Tibial artery (tissue), 4 donors: Measurements from ENCODE around the gene ARMH2.

Experiments used
- DNase-seq, 2 donors: peaks; one replicate each; pipeline ENCODE4 v3.0.0-alpha.2; 2019
- H3K27ac ChIP-seq, 2 donors: fragments of 200-600 bp; sonication (generic) in 1 of 2; 1 replicate in 1 of 2; 2 replicates in 1 of 2; pipeline ENCODE4 v1.5.1; 2018 to 2019; ENCODE audit warnings: mild to moderate bottlenecking in 1 of 2
- H3K27me3 ChIP-seq, 2 donors: fragments of 200-600 bp; sonication (generic) in 1 of 2; one replicate each; pipeline versions ENCODE4 v1.5.1 to v1.6.0; 2016 to 2019
- H3K36me3 ChIP-seq, 3 donors: fragments of 200-600 bp; sonication (generic) in 2 of 3; one replicate each; pipeline ENCODE4 v1.5.1; 2016 to 2019; ENCODE audit warnings: mild to moderate bottlenecking in 2 of 3
- H3K4me1 ChIP-seq, 4 donors: fragments of 200-600 bp; sonication (generic) in 2 of 4; 1 replicate in 3 of 4; 2 replicates in 1 of 4; pipeline ENCODE4 v1.5.1; 2016 to 2019
- H3K4me3 ChIP-seq, 2 donors: fragments of 200-600 bp; sonication (generic) in 1 of 2; 1 replicate in 1 of 2; 2 replicates in 1 of 2; pipeline ENCODE4 v1.5.1; 2018 to 2019; ENCODE audit warnings: mild to moderate bottlenecking in 2 of 2
- H3K9me3 ChIP-seq, 3 donors: fragments of 200-600 bp; sonication (generic) in 1 of 3; one replicate each; pipeline ENCODE4 v1.5.1; 2016 to 2019
- intact Hi-C: fragments of 100-400 bp; cut with DNase I; formaldehyde crosslinking; loops from one replicate; pipeline ENCODE4 v1.15.0; 2023; ENCODE audit warnings: low total_unique reads
- TF ChIP-seq, protein P1 (sequence below), 2 experiments: fragments of 200-600 bp in 1 of 2; fragments of 450-650 bp in 1 of 2; IDR thresholded peaks; one replicate each; pipeline ENCODE4 v1.5.1; 2017 to 2019; ENCODE audit warnings: antibody characterized with exemption in 2 of 2, mild to moderate bottlenecking in 1 of 2, moderate library complexity in 1 of 2

The ARMH2 gene

DNA sequence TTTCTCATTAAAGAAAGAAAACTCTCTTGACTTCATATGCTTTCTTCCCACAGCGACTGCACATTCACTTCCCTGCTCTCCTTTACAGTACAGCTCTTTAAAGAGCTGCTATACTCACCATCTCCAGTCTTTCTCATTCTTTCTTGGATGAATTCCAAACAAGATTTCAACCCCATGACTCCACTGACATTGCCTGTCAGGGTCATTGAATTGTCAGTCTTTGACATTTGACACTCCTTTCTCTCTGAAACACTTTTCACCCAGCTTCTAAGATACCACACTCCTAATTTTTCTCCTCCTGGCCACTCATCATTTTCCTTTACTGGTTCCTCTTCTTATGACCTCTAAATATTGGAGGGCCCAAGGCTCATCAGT lies 811 bp upstream of the ARMH2 start:
- intact Hi-C loops: no loop called here
- H3K27me3 ChIP-seq: no peaks in the 10 kb centered on the region
- TF ChIP-seq, protein P1, sequence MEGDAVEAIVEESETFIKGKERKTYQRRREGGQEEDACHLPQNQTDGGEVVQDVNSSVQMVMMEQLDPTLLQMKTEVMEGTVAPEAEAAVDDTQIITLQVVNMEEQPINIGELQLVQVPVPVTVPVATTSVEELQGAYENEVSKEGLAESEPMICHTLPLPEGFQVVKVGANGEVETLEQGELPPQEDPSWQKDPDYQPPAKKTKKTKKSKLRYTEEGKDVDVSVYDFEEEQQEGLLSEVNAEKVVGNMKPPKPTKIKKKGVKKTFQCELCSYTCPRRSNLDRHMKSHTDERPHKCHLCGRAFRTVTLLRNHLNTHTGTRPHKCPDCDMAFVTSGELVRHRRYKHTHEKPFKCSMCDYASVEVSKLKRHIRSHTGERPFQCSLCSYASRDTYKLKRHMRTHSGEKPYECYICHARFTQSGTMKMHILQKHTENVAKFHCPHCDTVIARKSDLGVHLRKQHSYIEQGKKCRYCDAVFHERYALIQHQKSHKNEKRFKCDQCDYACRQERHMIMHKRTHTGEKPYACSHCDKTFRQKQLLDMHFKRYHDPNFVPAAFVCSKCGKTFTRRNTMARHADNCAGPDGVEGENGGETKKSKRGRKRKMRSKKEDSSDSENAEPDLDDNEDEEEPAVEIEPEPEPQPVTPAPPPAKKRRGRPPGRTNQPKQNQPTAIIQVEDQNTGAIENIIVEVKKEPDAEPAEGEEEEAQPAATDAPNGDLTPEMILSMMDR (IDR thresholded peaks at IDR 0.05): no peak
- H3K9me3 ChIP-seq: no peaks in the 10 kb centered on the region
- no peak overlapping the region for H3K27ac ChIP-seq
- H3K36me3 ChIP-seq: no peaks in the 10 kb centered on the region
- H3K4me1 ChIP-seq: no peaks in the 10 kb centered on the region
- no peak overlapping the region for H3K4me3 ChIP-seq
- no peak for DNase-seq

DNA sequence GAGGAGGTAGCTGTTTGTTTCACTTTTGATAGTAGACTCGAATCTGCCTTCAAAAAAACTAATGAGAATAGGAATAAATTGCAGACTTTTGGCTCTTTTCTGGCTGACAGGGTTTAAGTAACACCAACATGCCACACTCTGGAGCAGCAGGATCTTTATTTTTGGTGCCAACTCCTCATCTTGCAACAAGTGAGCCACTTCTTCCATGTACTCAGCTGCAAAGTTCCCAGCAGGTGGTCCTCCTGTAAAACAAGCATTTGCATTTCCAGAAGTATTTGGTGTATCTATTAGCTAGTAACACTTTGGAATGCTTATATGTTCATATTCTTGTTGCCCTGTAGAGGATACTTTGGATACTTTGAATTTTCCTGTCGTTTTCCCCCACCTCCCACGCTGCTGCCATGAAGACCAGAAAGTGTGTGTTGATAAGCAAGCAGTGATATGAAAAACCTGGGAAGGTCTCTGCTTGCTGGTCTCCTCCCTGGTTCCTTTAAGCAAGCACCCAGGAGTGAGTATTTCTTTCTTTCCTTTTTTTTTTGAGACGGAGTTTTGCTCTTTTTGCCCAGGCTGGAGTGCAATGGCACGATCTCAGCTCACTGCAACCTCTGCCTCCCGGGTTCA lies 1.0 kb downstream of the ARMH2 start:
- Histone ChIP-seq H3K4me1 (no peaks in the 10 kb centered on the region), H3K36me3 (no peaks in the 10 kb centered on the region), H3K27ac (no peak overlapping the region), H3K9me3 (no peaks in the 10 kb centered on the region), H3K27me3 (no peaks in the 10 kb centered on the region), H3K4me3 (no peak overlapping the region)
- TF ChIP-seq, protein P1 (IDR thresholded peaks at IDR 0.05): no peak
- intact Hi-C loops: no loop called here
- DNase-seq: no peak

- TF ChIP-seq, protein P1 (IDR thresholded peaks at IDR 0.05): no peak
- intact Hi-C loops: no loop called here
- Histone ChIP-seq H3K36me3 (no peaks in the 10 kb centered on the region), H3K9me3 (no peaks in the 10 kb centered on the region), H3K4me3 (no peak overlapping the region), H3K27ac (no peak overlapping the region), H3K4me1 (no peaks in the 10 kb centered on the region), H3K27me3 (no peaks in the 10 kb centered on the region)
- DNase-seq: no peak
These were observed 2.0 kb downstream of the ARMH2 start for GRCh38 chr6:24796616-24797290.

DNA sequence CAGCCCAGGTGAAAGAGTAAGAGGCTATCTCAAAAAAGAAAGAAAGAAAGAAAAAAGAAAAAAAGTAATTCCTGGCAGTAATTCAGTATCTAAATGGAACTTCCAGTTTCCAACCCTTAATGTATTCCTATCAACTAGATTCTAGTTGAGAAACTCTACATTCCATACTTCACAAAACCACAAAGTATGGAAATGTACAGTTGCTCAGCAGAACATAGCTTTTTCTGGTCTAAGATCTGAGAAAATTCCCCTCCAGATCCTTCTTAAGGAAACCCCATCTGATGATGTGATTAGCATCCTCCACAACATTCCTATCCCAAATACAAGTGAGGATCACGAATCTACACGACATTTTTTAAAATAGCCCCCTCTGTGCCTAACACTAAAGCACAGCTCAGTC lies 3.6 kb downstream of the ARMH2 start:
- no peak overlapping the region for H3K27ac ChIP-seq
- H3K4me3 ChIP-seq: no peak overlapping the region
- intact Hi-C loops: no loop called here
- H3K4me1 ChIP-seq: no peaks in the 10 kb centered on the region
- TF ChIP-seq, protein P1 (IDR thresholded peaks at IDR 0.05): no peak
- H3K9me3 ChIP-seq: no peaks in the 10 kb centered on the region
- no peak for DNase-seq
- no peaks in the 10 kb centered on the region for H3K27me3 ChIP-seq
- H3K36me3 ChIP-seq: no peaks in the 10 kb centered on the region

DNA sequence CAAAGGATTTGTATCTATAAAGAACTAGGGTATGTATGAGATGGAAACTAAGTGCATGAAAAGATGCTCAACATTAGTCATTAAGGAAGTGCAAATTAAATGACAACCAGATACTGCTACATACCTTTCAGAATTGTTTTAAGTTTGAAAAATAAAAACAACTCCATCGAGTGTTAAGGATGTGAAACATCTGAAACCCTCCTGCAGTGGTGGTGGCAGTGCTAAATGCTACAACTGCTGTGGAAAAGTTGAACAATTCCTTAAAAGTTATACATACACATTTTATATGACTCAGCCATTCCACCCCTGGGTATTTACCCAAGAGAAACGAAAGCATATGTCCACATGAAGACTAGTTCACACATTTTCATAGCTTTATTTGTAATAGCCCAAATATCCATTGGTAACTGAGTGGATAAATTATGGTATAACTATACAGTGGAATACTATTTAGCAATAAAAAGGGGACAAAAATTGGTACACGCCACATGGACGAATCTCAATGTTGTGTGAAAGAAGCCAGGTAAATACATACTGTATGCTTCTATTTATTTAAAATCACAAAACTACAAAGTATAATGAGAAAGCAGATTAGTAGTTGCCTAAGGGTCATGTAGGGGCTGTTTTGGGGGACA lies 10.6 kb downstream of the ARMH2 start:
- Histone ChIP-seq H3K4me1 (no peaks in the 10 kb centered on the region), H3K27me3 (no peaks in the 10 kb centered on the region), H3K9me3 (no peaks in the 10 kb centered on the region), H3K27ac (no peak overlapping the region), H3K4me3 (no peak overlapping the region), H3K36me3 (peaks cover 12 to 44% (median 38%) of the 10 kb centered on the region in 3 donors)
- TF ChIP-seq, protein P1 (IDR thresholded peaks at IDR 0.05): no peak
- no peak for DNase-seq
- intact Hi-C loops: no loop called here
